GM19467 (cell line): ENCODE data around the gene MOGAT2.
"Not testable (repeated sequence)": the region's sequence is repeated elsewhere in the genome, so short reads cannot be mapped to it uniquely, and the experiment has no call there.

ENCODE experiments used
- ATAC-seq: cut with Tn5 transposase; IDR thresholded peaks from one replicate; pipeline ENCODE4 v1.9.1; 2021; ENCODE audit warnings: mild to moderate bottlenecking, moderate library complexity; ENCODE audit not compliant: unreplicated experiment

The MOGAT2 gene

DNA sequence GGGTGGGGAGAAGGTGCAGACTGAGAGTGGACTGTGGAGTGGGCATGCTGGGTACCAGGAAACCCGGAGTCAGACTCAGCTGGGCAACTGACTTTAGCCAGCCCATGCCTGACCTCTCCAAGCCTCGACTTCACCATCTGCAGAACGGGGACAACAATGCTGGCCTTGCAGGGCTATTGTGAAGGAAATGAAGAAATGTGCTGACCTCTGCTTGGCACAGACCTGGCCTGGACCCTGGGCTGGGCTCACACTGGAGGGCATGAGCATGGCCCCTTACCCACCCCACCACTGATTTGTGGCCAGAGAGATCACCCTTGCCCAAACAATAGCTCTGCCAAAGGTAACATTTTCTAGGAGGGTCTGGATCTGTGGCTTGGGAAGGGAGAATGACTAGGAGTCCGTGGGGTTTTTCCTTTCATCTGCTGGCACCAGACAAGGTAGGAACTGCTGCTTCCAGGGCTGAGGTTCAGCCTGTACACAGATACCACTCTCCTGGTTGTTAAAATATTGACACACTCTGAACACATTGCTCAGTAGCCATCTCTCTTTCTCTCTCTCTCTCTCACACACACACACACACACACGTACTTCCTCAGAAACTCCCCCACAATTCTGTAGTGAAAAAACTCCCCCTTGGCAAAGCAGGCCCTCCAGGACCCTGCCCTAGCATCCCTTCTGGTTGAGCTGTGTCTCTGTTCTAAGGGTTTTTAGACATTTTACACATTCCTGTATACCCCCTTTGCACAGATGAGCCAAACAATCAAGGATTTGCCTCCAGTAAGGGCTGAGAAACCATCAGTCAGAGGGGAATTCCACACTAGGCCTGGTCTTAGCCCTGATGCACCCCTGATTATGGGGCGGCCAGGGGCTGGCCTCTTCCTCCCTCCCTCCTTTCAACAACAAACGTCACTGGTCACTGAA, 1.0 kb downstream of the MOGAT2 start:
- ATAC-seq = no peak

GRCh38 chr11:75719340-75720239, 2.0 kb downstream of the MOGAT2 start:
- ATAC-seq = no peak

GRCh38 chr11:75720639-75721038, 3.0 kb downstream of the MOGAT2 start:
- no peak for ATAC-seq

DNA sequence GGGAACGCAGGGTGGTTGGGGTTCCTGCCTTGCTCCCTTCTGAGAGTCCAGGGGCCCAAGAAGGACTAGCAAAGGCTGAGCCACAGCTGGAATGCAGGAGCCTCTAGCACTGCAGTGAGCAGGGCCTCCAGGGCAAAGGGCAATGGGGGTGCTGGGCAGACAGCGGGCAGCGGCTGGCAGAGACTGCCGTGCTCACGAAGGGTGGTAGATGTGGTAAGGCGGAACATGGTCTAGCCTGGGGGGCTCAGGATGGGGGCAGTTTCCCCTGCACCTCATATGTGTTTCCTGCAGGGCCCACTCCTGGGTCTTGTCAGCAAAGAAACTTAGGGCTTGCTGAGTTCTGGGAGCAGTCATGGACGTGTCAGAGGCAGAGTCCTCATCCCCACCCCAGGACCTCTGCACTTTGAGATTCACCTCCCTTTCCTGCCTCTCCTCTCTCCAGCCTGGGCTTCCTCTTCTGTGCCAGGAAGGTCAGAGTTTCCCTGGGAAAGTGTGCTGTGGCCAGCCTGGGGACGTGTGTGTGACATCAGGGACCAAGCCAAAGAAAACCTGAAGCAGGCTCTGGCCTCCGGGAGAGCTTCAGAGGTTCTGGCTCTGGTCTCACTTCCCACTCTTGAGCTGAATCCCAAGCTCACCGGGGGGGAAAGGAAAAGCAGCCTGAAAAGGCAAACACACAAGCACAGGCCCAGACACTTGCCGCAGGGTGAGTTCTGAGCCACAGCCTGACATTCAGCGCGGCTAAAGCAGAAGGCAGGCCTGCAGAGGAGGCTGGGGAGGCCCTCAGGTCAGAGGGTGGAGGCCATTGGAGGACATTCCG, 4.4 kb downstream of the MOGAT2 start:
- ATAC-seq = no peak

DNA sequence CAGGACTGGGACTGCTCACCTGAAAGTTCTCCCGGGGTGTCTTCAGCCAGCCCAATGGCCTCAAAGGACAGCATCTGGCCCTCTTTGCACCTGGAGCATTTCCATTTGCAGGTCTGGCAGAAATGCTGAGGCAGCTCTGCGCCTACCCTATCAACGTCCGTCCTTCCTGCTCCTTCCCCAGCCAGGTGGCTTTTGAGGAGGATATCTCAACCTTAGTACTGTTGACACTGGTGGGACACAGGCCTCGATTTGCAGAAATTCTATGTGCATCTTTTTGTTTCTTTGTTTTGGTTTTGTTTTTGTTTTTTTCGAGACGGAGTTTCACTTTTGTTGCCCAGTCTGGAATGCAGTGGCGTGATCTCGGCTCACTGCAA, 5.0 kb downstream of the MOGAT2 start:
- no peak for ATAC-seq

- no peak for ATAC-seq
These were observed 8.1 kb downstream of the MOGAT2 start for GRCh38 chr11:75725547-75726320.

- ATAC-seq = no peak
These were observed 11.4 kb downstream of the MOGAT2 start for GRCh38 chr11:75728992-75729391.

DNA sequence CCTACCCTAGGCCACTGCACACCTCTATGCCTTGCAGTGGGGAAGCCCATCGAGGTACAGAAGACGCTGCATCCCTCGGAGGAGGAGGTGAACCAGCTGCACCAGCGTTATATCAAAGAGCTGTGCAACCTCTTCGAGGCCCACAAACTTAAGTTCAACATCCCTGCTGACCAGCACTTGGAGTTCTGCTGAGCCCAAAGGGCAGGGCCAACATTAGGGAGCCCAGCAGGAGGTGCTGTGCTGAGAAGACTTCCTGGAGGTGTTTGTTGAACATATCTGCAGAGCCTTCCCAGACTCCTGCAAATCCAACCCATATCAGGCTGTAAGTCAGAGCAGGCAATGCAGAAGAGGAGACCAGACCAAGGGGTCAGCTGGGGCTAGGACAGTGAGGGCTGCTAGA, 13.5 kb downstream of the MOGAT2 start:
- no peak for ATAC-seq

DNA sequence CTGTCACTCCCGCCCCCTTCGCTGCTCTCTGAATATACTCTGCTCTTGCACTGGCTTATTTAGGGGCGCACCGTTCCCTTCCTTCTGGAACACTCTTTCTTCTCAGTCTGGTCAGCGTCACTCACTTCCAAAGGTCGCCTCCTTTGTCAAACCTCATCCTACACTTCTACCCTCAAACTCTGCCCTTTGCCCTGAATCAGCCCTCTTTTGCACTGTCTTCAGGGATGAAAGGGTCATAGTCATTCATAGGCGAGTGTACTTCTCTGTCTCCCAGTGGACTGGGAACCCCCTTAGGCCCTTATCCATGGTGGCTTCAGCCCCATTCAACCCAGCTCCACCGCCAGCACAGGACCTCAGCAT, 15.4 kb downstream of the MOGAT2 start:
- no peak for ATAC-seq

GRCh38 chr11:75733431-75734107, 15.9 kb downstream of the MOGAT2 start:
- ATAC-seq = no peak

DNA sequence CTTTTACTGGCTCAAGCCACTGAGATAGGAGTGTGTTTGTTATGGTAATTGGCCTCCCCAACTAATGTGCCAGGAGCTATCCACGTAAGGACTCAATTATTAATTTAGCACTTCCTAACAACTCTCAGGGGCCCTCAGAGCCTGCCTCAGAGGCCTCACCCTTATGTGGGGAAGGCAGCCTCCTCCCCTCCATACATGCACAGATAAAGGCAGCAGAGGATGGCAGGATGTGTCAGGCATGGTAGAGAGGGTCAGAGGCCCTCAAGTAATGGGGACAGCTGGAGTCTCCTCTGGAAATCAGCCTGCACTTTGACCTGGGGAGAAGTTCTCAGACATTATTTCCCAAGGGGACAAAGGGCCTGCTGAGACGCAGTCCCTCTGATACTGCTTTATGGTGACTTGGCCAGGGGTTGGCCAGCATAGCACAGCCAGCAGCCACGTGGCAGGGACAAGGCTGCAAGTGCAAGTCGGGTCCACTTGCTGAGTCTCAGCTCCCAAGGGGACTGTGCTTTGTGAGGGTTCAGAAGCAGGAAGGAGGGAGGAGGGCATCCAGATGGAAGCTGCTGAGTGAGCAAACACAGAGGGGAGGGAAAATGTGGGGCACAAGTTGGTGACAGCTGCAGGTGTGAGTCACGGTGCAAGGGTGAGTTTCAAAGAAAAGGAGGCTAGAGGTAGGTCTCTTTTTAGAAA, 17.0 kb downstream of the MOGAT2 start:
- no peak for ATAC-seq

GRCh38 chr11:75735181-75735845, 17.7 kb downstream of the MOGAT2 start:
- no peak for ATAC-seq

GRCh38 chr11:75737314-75737713, 19.7 kb downstream of the MOGAT2 start:
- no peak for ATAC-seq

DNA sequence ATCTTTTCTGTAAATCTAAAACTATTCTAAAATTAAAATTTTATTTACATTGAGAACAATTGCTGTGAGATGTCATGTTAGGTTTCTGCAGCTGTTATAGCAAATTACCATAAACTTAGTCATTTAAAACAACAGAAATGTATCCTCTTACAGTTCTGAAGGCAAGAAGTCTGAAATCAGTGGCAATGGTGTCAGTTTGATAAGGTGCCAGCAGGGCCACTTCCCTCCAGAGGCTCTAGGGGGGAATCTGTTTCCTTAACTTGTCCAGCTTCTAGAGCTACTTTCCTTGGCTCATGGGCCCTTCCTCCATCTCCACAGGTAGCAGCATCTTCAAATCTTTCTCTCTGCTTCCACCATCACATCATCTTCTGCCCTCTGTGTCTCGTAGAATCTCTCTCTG, 23.0 kb downstream of the MOGAT2 start:
- ATAC-seq = no peak

DNA sequence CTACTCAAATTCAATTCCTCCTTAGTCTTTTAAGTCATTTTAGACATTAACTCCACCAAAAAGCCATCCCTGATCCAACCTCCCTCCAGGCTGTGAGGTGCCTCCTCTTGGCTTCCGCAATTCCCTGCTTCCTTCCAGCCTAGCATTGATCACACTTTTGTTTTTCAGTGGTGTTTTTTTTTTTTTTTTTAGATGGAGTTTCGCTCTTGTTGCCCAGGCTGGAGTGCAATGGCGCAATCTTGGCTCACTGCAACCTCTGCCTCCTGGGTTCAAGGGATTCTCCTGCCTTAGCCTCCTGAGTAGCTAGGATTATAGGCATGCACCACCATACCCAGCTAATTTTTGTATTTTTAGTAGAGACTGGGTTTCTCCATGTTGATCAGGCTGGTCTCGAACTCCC, 25.5 kb downstream of the MOGAT2 start:
- ATAC-seq = not testable (repeated sequence)

- no peak for ATAC-seq
These were observed 26.3 kb downstream of the MOGAT2 start for GRCh38 chr11:75743711-75744563.

GRCh38 chr11:75745807-75746206, 28.2 kb downstream of the MOGAT2 start:
- no peak for ATAC-seq
